Superior temporal gyrus (tissue), 1 donor: ENCODE data around the gene ANO6.
"Not testable (repeated sequence)": the region's sequence is repeated elsewhere in the genome, so short reads cannot be mapped to it uniquely, and the experiment has no call there.

Experiments
- DNase-seq: peaks from one replicate; pipeline ENCODE4 v3.0.0-alpha.2; 2016; ENCODE audit errors: extremely low spot score

Gene ANO6

GRCh38 chr12:45215419-45216229, at the start of gene ANO6:
TSS of gene ANO6 (plus strand) at chr12:45216095. CDS start at chr12:45216322, 227 bp downstream.
- peak; percentile 74 for DNase-seq

DNA sequence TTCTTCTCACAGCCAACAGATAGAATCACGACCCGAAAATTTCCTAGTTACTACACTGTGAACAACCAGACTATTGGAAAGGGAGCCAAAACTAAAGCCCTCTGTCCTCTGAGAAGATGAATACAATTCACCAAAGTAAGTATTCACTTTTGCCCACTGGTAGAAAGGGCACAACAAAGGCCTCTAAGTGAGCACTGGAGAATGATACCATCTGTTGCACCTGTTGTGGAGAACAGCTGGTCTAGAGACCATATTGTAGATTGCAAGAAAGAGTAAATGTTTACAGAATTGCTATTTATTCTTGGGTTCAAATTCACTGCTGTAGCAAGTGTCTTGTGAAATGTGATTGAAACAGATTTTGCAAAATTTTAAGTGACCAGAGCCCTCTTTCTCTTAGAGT, 46.9 kb upstream of the ANO6 start:
- DNase-seq: no peak

GRCh38 chr12:45170456-45171042, 45.3 kb upstream of the ANO6 start:
- peak; percentile 74 for DNase-seq

DNA sequence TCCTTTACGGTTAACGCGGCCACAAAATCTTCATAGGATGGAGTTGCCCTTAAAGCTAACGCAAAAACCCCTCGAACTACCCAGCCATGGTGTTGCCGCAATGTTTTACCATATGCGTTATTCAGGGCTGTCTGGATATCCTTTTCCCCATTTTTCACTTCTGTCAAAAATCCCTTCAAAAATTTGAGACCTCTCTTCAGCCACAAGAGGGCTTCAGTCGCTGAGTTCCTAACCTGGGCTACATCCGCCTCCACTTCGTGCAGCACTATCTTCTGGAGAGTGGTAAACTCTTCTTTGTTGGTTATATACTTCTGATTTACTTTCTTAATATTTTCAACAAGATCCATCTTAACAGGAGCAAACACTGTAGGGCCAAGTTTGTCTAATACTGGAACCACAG, 42.6 kb upstream of the ANO6 start:
- DNase-seq: not testable (repeated sequence)

DNA sequence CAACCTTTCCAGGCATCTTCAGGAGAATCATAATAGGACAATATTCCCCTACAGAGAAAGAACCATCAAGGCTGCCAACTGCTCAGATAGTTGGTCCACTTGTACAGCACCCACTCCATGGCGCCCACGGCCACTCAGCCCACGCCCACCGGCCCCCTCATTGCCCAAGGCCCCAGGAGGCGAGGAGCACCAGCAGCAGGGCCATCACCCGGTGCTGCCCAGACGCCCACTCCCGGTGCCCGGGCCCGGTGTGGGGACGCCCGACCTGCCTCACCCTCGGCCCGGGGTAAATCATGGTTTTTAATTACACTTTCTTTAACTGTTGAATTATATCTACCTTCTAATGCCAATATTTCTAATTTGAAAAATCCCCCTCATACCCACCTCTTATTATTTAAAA, 41.3 kb upstream of the ANO6 start:
- DNase-seq: no peak

DNA sequence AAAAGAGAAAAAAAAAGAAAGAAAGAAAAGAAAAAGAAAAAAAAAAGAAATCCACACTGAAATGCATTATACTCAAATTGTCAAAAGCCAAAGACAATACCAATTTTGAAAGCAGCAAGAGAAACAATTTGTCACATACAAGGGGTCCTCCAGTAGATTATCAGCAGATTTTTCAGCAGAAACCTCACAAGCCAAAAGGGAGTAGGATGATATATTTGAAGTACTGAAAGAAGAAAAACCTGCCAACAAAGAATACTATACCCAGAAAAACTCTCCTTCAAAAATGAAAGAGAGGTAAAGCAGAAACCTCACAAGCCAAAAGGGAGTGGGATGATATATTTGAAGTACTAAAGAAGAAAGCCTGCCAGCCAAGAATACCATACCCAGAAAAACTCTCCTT, 37.1 kb upstream of the ANO6 start:
- DNase-seq: no peak

- no peak for DNase-seq
These were observed 33.4 kb upstream of the ANO6 start for GRCh38 chr12:45182511-45182910.

GRCh38 chr12:45183246-45183645, 32.6 kb upstream of the ANO6 start:
- DNase-seq: peak; percentile 37

DNA sequence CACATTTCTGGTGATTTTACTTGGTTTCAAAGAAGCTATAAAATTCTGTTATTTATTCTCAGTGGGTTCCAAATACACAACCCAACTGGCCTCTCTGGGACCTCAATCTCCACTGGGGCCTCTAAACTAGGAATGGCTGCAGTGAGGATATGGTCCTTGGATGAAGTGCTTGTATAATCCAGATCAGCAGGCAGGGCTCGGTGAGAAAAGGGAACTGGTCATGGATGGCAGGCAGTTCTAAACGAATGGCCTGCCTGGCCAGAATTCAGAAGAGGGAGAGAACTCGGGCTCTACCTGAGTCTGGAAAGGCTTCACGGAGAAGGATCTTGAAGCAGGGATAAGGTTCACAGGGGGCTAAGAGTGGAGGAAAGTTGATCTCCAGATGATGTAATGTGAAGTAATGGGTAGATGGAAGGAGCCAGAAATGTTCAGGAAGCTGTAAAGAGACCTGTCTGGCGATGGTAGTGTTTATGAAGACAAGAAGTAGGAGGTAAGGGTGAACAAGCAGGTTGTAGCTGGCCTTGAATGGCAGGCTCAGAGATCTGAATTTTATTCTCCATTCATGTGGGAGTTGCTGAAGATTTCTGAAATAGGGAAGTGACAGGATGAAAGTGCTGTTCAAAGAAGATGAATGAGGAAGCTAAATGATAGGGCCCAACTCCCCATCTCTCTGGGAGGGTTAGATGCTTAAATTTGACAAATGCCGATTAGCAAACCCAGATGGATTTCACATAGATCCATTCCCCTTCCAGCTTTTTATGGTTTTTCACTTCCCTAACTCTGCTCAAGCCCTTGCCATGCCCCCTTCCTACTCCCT, 31.5 kb upstream of the ANO6 start:
- DNase-seq: no peak

GRCh38 chr12:45186762-45187161, 29.1 kb upstream of the ANO6 start:
- DNase-seq: no peak

- no peak for DNase-seq
These were observed 26.0 kb upstream of the ANO6 start for GRCh38 chr12:45189766-45190403.

GRCh38 chr12:45191239-45191638, 24.7 kb upstream of the ANO6 start:
- no peak for DNase-seq

DNA sequence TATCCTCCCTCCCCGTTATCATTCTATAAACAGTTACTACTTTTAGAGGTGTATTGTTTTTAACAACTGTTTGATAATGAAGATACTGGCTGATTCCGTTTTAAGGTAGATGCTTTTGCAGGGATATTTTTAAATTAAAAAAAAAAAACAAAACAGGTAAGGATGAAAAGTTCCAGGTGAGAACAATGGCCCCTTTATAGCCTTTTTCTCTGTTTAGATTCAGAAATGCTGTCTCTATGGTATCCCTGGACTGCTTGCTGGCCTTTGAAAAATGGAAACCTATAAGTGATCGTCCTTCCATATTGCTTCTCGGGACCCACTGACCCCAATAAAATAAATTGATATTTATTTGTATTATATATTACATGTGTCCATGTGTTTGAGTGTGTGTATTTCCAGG, 23.2 kb upstream of the ANO6 start:
- no peak for DNase-seq

- no peak for DNase-seq
These were observed 15.3 kb upstream of the ANO6 start for GRCh38 chr12:45200491-45201043.

DNA sequence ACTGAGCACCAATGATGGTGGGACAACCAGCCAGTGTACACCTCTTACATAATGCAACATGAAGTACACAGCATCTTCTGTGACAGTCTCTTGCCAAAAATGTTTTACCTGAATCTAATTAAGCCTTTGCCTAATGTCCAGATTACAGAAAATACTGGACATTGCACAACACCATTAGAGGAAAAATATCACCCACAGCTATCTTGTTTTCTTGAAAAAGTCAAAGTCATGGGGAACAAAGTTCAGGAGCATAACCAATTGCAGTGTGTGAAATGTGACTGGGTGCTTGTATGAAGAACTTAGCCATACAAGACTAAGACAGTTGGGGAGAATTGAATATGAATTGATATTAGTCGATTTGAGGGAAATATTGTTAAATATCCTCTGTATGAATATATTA, 12.1 kb upstream of the ANO6 start:
- DNase-seq: no peak

- DNase-seq: no peak
These were observed 11.1 kb upstream of the ANO6 start for GRCh38 chr12:45204757-45205156.

DNA sequence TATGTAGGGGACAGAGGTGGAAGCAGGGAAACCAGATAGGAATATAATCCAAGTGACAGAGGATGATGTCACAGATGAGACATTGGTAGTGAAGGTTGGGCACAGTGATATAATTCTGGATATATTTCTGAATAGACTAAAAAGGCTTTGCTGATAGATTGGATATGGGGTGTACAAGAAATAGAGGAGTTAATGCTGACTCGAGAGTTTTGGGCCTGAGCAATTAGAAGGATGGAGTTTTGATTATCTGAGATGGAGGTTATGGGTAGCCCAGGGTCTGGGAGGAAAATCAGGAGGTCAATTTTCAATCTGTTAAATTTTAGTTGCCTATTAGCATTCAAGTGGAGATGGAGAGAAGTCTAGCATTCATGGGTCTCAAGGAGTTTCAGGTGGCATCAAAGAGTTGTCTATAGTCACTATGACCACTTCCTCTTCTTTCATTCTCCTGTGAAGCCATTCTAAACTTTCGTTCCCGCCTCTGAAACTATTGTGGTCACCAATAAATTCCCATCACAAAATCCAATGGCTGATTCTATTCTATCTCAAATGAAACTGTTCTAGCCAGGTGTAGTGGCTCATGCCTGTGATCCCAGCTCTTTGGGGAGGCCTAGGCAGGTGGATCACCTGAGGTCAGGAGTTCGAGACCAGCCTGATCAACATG, 10.6 kb upstream of the ANO6 start:
- DNase-seq: no peak

GRCh38 chr12:45208604-45209487, 7.0 kb upstream of the ANO6 start:
- DNase-seq: no peak

DNA sequence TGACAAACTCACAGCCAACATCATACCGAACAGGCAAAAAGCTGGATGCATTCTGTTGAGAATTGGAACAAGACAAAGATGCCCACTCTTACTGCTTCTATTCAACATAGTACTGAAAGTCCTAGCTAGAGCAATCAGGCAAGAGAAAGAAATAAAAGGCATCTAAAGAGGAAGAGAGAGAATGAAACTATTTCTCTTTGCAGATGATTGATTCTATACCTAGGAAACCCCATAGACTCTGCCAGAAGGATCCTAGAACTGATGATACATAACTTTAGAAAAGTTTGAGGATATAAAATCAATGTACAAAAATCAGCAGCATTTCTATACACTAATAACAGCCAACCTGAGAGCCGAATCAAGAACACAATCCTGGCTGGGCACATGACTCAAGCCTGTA, 6.1 kb upstream of the ANO6 start:
- DNase-seq: no peak

DNA sequence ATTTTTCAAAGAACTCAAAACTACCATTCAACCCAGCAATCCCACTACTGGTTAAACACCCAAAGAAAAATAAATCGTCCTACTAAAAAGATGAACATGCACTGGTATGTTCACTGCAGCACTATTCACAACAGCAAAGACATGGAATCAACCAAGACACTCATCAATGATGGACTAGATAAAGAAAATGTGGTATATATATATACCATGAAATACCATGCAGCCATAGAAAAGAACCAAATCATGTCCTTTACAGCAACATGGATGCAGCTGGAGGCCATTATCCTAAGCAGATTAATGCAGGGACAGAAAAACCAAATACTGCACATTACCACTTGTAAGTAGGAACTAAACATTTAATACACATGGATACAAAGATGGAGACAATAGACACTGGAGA, 3.8 kb upstream of the ANO6 start:
- DNase-seq: no peak
